Stimulated activated CD4-positive, alpha-beta T cell treated with anti-CD3 and anti-CD28 coated beads, TNF-alpha, amount 100 ng/mL, for 1 hour (primary cell): ENCODE results near the gene NPC1.

Source experiments
- DNase-seq, 3 donors: peaks; one replicate each; pipeline ENCODE4 v3.0.0-alpha.2; 2020; ENCODE audit warnings: low read depth in 3 of 3, low spot score in 1 of 3

The NPC1 gene

DNA sequence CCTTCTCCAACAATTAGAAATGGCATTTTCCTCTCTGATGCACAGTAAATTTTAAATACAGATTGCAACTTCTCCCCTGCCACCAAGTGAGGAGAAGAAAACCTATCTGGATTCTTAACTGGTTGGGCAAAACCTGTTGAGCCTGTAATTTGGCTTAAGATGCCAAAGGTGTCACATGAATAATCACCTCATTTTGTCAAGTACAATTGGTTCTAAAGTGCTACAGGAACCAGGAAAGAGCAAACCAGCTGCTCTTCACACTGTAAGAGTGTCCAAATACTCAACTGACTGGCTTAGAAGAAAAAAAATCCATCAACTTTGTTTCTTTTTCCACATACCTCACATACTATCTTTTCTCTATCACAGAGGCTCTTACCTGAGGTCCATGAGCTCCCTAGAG is 35.4 kb downstream of the NPC1 start:
- DNase-seq: no peak

DNA sequence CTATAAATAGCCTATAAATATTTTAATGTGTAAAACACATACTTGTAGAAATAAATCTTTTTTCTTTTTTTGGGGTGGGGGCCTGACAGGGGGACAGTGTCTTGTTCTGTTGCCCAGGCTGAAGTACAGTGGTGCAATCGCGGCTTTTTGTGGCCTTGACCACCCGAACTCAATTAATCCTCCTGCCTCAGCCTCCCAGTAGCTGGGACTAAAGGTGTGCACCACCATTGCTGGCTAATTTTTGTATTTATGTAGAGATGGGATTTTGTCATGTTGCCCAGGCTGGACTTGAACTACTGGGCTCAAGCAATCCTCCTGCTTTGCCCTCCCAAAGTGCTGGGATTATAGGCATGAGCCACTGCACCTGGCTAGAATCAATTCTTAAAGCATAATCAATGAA is 37.6 kb downstream of the NPC1 start:
- DNase-seq: no peak

DNA sequence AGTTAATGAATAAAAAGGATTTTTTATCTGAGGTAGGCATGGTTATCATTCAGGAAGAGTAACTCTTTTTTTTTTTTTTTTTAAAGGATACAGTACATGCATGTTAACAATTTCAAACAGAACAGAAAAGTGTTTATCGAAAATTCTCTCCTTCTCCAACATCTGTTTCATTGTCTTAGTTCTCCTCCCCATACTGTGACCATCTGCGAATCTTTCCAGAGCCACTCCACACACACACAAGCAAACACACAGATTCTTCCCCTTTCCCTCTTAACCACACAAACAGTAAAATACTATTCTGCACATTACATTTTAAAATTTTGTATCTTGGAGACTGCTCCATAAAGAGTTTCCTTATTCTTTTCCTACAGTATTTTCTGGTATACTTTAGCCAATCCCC is 38.0 kb downstream of the NPC1 start:
- DNase-seq: no peak

DNA sequence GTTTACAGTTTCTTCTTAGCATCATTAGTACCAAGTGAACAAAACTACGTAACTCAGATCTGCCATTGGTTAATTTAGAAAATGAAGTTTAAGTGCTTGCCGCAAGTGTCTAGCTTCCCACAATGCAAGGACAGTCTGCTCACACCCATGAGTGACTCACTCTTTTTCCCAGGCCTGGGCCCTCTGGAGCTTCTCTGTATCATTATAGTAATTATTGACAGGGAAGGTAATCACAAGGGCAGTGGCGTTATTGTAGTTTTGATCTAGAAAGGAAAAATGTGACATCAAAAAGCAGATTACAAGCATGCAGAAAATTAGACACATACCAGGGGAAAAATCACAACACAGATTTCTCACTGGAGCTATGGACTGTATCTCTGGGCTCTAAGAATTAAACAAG is 38.5 kb downstream of the NPC1 start:
- no peak for DNase-seq

DNA sequence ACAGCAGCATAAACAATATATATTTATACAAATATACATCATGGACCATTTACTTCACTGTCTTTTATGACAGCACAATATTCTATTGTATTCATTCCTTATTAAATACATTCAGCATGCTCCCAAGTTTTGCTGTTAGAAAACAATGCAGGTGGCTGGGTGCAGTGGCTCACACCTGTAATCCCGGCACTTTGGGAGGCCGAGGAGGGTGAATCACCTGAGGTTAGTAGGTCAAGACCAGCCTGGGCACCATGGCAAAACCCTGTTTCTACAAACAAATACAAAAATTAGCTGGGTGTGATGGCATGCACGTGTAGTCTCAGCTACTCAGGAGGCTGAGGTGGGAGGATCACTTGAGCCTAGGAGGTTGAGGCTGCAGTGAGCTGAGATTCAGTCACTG is 39.0 kb downstream of the NPC1 start:
- no peak for DNase-seq

DNA sequence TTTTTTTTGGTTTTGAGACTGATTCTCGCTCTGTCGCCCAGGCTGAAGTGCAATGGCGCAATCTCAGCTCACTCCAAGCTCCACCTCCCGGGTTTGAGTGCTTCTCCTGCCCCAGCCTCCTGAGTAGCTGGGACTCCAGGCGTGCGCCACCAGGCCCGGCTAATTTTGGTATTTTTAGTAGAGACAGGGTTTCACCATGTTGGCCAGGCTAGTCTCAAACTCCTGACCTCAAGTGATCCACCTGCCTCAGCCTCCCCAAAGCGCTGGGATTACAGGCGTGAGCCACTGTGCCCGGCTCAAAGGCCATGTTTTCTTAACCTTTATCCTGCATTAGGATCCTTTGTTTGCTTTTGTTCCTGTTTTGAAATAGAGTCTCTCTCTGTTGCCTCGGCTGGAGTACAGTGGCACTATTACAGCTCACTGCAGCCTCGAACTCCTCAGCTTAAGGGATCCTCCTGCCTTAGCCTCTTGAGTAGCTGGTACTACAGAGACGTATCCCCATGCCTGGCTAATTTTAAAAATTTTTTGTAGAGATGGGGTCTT is 41.0 kb downstream of the NPC1 start:
- DNase-seq: no peak

DNA sequence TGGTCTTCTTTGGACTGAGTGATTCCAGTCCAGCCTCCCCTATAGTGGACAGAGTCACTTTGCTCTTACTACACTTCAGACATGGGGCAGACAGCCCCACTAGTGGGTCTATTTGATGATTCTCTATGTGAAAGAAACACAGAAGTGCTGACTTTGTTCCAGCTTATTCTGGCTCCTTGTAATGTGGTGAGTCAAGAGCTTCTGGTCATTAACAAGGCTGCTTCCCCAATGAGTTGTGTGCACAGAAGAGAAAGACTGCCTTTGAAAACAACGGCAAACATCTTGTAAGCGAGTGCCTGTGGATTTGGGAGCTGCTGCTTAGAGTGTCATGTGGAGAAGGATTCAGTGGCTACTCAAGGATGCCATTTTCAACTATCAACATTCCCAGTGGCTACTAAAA is 43.8 kb downstream of the NPC1 start:
- DNase-seq: no peak

DNA sequence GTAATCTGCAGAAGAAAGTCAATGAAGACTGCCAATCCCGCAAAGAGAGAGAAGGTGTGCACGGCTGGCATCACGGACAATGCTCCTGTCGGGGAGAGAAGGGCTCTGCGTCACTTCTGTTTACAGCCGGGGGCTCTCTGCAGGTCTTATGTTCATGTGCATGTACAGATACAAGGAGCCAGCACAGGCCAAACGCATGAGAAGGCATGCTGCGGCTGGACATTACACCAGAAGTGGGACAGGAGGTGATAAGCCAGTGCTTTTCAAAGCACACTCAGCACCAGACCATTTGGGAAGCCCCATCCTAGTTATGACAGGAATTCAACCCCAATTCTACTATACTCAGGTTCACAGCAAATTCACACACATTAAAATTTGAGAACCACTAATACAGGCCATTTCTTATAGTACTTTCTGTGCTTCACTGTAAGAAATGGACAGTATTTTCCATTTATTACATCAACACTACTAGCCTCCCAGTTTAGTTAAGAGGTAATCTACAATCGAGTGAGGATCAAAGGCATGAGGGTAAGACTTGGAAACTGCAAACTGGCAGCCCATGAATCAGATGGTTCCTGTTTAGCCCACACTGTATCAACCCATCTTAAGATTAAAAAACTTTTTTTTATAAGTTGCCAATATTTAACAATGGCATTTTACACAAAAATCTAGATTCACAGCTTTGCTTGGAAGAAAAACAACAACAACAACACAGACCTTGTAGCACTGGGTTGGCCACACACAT is 44.8 kb downstream of the NPC1 start:
- DNase-seq: no peak

DNA sequence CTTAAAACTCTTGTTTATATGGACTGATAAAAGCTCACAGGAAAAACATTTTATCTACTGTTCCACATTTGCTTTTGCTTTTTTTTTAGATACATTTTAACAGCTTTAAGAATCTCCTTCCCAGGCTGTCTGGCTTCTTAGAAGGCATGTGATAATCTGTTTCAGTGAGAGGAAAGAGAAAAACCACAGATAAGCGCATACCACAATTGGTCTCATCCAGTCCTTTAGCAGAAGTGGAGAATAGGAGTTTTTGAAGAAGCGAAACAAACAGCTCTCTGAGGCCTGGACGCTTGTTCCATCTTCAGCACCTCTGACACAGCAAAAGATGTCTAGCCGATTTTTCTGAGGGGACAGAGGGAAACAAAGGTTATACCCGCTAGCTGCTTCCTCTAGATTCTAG is 45.4 kb downstream of the NPC1 start:
- DNase-seq: no peak

DNA sequence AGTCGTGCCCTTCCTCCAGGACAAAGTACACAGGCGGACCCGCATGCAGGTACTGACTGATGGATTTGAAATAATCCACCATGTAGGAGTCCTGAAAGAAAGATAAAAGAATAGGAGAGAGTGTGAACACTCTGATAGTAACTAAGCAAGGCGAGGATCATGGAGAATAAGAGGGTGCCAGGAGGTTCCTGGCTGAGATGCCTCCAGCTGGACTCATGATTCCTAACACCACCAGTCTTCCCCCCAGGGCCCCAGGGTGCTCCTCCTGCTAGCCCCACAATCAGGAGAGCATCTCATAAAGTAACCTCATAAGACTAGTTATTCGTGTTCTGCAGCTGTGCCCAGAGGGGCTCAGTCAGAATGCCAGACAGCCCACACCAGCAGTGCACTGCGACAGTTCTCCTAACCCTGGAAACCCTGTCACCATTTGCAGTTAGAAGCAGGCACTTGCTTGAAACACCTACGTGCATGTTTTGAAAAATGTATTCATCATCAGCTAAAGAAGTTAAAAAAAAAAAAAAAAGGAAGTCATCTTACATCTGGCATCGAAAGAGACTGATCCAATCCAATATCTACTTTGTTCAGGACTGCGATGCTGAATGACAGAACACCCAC is 46.3 kb downstream of the NPC1 start:
- DNase-seq: no peak

DNA sequence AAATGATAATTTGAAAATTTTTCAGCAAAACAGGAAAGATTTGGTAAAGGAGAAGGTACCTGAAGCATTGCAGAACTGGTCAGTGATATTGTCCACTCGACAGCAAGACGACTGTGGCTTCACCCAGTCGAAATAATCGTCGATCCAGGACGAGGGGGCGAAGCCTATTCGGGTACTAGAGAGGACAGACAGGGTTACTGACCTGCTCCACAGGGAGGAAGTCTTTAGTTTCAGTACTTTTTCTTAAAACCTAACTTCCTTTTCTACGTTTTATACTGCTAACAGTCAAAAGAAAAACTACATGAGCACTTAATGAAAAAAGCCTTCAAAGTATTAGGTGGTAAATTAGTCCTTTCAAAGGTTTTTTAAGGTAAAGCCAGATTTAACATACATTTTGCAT is 47.0 kb downstream of the NPC1 start:
- no peak for DNase-seq

DNA sequence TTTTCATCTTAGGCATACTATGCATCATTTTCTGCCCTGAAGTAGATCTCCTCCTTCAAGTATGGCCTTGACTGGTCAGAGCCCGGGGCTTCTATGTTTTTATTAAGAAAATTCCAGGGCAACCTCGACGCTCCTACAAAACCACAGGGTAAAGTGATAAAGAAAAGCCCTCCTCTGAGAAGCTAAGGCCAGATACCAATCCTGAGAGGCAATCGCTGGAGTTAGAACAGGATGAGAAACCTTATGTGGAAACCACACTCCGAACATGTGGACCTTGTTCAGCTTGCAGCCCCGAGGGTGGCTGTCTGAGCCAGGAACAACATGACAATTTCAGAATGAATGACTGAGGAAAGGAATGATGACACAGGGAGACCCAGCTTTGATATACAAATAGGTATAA is 47.4 kb downstream of the NPC1 start:
- DNase-seq: no peak

DNA sequence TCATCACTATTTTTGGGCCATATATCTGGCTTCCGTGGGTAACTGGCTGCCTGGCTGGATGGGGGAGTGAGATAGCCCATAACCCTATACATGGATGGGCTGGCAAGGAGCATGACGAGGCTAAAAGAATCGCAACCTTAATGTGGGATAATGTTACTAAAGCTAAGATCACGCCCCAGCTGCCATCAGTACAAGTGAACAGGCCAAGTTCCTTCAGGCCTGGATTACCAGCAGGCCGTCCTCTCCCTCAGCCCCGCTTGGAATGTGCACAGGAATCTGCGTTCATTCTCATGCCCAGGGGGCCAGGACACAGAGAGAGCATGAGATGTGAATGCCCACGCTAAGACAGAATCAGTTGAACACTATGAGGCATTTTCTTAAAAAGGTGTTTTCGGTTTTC is 48.3 kb downstream of the NPC1 start:
- DNase-seq: no peak

DNA sequence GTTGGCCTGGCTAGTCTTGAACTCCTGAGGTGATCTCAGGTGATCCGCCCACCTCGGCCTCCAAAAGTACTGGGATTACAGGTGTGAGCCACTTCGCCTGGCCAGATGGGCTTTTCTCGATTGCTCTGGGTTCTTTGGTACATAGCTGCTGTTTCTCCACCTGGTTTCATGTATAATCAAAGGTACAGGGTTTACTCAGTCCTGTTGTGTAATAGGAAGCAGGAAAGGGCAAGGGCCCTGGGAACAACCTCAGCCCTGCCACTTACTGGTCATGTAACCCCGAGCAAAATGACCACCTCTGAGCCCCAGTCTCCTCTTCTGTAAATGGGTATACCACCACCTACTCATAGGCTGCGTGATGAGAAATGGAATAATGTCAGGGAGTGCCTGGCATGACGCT is 49.0 kb downstream of the NPC1 start:
- DNase-seq: no peak

DNA sequence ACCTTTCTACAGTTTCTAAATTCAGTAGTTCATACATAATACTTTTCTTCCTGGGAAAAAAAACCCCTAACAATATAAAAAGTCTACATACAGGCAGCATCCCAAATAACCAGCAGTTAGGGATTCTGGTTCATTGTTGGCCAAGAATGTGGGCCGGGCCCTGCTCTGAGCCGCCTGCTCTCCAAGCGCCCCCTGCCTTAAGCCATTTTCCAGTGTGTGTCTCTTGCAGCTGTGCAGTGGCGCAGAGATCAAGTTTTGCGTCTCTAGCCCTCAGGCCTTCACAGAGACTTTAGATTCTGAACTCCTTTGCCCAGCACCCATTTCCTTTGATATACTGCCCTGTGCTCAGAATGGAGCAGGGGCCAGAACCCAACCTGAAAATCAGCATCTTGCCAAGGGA is 50.1 kb downstream of the NPC1 start:
- DNase-seq: no peak

DNA sequence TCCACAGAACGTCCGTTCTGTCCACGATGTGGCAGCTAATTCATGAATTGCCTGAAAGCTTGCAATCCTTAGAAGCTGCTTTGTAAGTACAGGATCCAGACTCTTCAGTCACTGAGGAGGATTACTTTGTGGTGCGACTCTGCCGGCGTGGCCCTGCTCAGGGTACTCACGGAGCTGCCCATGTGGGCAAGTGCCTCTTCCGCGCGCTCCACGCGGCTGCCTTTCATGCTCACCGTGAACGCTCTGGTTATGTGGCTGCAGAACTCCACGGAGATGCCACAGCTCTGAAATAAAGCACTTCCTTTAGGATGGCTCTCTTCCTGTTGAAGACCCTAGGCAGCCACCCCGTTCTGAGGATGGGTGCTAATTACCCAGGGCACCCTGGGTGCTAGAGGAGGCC is 52.0 kb downstream of the NPC1 start:
- DNase-seq: no peak

DNA sequence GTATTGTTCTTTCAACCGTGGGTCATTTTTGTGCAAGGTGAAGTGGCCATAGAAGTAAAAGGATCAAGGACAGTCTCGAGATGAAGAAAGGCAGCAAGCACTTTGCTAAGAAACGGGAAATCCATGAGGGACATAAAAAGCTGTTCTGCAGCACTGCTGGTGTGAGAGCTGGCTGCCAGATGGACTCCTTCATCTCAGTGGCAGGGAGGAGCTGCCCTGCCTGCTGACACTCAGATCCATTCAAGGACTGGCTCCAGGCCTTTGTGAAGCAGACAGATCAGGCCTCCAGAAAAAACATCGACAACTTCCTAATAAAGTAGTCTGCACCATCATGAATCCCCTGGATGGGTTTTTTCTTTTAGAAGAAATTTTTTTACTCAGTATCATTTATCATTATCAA is 53.5 kb downstream of the NPC1 start:
- DNase-seq: no peak

DNA sequence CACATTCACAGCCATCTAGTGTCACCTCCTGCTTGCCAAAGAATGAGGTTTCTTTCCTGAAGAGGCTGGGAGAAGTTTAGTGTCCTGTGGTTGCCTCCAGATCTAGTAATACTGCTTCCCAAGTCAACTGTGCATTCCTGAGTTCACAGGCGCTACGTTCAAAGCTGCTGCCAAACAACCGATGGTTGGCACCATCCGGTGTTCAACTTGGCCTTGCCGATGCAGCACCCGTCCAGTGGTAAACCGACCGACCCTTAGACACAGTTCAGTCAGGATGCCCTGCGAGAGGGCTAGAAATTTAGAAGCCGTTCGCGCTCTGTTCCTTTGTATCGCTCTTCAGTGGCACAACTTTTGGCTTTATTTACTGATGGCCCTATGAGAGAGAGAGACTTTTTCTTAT is 54.4 kb downstream of the NPC1 start:
- no peak for DNase-seq

DNA sequence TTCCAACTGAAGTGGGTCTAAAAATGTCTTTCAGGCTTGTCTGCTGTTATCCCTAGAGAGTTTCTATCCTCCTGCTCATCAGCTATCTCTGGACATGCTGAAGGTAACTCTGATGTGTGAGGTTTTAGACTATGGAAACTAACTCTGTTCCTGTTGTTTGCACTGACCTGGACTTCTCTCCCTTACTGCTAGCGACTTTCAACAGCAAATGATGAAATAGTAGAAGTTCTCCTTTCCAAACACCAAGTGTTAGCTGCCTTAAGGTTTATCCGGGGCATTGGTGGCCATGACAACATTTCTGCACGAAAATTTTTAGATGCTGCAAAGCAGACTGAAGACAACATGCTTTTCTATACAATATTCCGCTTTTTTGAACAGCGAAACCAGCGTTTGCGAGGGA is 56.1 kb downstream of the NPC1 start:
- DNase-seq: no peak

DNA sequence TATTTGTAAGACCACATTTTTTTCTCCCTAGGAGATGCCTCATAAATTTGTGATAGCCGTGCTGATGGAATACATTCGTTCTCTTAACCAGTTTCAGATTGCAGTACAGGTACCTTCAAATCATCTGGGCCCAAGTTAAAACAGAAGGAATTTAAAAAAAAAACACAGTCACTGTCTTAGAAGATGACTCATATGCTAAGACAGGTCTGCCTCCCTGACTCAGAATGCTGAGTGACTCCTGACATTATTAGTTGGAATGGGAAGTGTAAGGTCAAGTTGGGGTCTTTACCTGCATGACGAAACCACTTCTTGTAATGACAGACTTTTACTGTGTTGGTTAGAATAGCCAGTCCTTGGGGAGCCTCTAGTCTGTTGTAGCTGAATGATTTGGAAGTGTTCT is 56.7 kb downstream of the NPC1 start:
- no peak for DNase-seq

DNA sequence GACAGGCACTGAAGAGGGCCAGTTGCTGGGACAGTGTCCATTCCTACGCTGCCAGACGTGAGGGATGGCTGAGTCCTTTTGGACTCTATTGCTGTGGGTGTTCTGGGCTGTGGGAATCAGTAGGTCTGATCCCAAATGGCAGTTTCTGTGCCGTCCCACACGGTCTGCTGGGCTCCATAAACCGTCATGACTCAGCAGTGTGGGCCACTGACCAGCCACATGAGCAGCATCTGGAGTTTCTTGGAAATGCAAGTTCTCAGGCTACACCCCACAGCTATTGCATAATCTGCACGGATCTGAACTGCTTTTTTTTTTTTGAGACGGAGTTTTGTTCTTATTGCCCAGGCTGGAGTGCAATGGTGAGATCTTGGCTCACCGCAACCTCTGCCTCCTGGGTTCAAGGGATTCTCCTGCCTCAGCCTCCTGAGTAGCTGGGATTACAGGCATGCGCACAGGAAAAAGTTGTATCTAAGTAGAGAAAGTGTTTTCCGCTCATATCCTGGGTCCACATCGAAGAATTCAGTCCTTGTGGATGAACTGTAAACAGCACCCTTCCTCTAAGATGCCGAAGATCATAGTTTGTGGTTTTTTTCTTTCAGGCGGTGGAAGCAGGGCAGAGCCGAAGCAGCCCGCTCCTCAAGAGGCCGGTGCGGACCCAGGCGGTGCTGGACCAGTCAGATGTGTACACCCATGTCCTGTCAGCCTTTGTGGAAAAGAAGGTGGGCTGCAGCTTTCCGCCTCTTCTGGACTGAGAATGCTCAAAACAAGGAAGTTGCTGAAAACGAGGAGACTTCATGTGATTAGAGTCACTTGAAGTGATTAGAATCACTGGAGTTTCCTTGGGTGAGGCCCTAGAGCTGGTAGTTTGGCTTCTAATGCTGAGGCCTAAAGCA is 57.5 kb downstream of the NPC1 start:
- DNase-seq: no peak

DNA sequence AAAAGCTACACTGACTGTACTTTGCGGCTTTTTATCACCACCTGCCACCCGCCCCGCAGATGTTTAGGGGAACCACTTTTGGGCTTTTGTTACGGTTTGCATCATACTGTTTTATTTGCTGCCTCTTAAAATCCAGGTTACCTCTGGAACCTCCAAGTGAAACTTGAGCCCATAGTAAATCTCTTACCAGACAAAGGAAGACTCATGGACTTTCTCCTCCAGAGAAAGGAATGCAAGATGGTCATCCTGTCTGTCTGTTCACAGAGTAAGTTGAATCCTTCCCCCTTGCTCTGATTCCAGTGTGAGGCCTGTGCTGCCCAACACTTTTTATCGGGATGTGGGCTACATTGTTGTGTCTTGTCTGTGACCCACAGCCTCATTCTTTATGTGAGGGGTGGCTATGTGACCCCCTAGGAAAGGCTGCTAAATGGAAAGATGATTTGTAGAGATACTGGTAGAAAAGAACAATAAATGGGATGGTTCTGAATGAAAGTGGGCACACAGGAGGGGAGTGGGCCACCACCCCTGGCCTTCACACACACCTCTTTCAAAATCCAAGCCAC is 59.7 kb downstream of the NPC1 start:
- no peak for DNase-seq
